ENCODE measurements around the gene UBA1. TPM values are rescaled to one million over a fixed set of nuclear protein-coding genes. Genes with fewer than 3 reads are reported as not detected.
A peak's percentile ranks its signal among the peaks of the same experiment; 100 is the strongest.

UBA1 gene
- total and polyA plus RNA-seq, 2 of the 13 experiments (the other 11 are each of a cell fraction or from before 2014, with no cell fraction given) = 93.3 to 129 TPM

DNA sequence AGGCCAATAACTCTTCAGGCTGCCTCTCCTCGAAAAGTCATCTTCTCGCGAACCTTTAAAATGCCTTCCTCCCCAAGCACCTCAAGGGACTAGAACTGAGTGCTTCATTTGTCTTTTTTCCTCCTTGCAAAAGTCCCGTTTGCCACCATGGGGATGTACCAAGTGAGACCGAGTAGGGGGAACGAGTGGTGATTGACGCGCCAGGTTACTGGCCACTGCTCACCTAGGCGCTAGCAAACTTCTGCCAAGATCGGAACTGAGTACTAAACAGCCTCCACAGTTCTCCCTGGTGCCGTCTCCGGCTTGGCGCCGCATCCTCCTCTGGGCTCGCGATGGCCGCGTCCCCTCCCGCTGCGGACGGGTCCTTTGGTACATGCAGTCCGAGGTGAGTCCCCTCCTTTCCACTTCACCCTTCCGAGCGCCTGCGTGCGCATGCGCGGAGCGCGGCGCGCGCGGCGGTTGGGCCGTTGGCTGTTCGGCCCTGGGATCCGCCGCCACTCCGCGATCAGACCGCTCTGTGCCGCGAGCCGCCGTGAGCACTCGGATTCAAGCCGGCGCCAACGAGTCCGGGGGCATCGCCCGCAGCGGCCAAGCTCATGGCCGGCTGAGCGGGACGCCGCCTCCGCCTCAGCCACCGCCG is 24.8 kb downstream of the UBA1 start, which contains the start of gene CDK16:
TSS of gene CDK16 (plus strand) at position 402 of the 640 bp plus-strand sequence. CDS start 4,877 bp downstream, outside the sequence.
- in situ Hi-C loops (cut with HindIII; ENCODE audit: extremely low pct_ligation_motif_present, low pct_unique_long_range_greater_than_20kb) (no loop called here), intact Hi-C loops (cut with micrococcal nuclease; ENCODE audit: unreplicated experiment) (no loop called here)
- Histone ChIP-seq H3K9me3 (ENCODE audit: low read length) (no peaks in the 10 kb centered on the region), H3K27ac (ENCODE audit: extremely low read length, insufficient read depth, low read length) (peak within 1 kb of the TSS; percentile 89), H3K79me2 (ENCODE audit: insufficient read depth, low read length) (peaks cover 35% of the 10 kb centered on the region), H3K4me1 (ENCODE audit: insufficient read depth, low read length) (peaks cover 36% of the 10 kb centered on the region), H3K4me3 (replicated peaks in 1 of 3; ENCODE audit: insufficient read depth in 1 of 3, low read depth in 2 of 3, low read length in 3 of 3) (peak within 1 kb of the TSS; percentile 59 to 82 (median 81)), H3K4me2 (ENCODE audit: low read depth, low read length) (peak within 1 kb of the TSS; percentile 89), H2AFZ (ENCODE audit: low read length) (no peak within 1 kb of the TSS), H3K36me3 (replicated peaks in 1 of 2; ENCODE audit: control insufficient read depth in 1 of 2, insufficient read depth in 2 of 2, low read length in 2 of 2) (peaks cover 4 to 14% of the 10 kb centered on the region in 2 experiments; a peak in 3 of 5 replicates), H3K27me3 (ENCODE audit: control insufficient read depth in 1 of 2, insufficient read depth in 2 of 2, low read length in 2 of 2) (no peaks in the 10 kb centered on the region), H4K20me1 (ENCODE audit: insufficient read depth, low read length) (peaks cover 24% of the 10 kb centered on the region), H3K9ac (ENCODE audit: insufficient read depth, low read depth, low read length) (peak within 1 kb of the TSS; percentile 93)
- FAIRE-seq (no peak), ATAC-seq (peak; percentile 64), DNase-seq (ENCODE audit: low spot score) (peak; percentile 63)
- whole genome bisulfite sequencing (ENCODE audit: low lambda C conversion rate) = 0% methylated on average over 2 of the region's 61 CpGs
- ChIA-PET CTCF (ENCODE audit: low intra/inter-chr PET ratio, low total read pairs) (no interaction called here), POLR2A (interaction anchor here (0.8 to 6.2 kb wide), 13 partner anchors 10 to 73 kb away, joined by 3 to 69 read pairs (median 6); partner anchors contain the start of genes NDUFB11, RBM10 and USP11)
- TSS peak; percentile 71 for BruUV-seq (replicated peaks)
- TF ChIP-seq ZNF160 (CRISPR knock-in tag; IDR thresholded peaks at IDR 0.05) = no peak
- no peak for TF ChIP-seq NR2C2 (CRISPR knock-in tag; IDR thresholded peaks at IDR 0.05; ENCODE audit: borderline replicate concordance)
- no peak for TF ChIP-seq TOE1 (CRISPR knock-in tag; IDR thresholded peaks at IDR 0.05)
- TF ChIP-seq ZBTB7A (CRISPR knock-in tag; IDR thresholded peaks at IDR 0.05) = no peak
- TF ChIP-seq NFYC (CRISPR knock-in tag; IDR thresholded peaks at IDR 0.05) = no peak
- no peak for TF ChIP-seq LCORL (IDR thresholded peaks at IDR 0.05)
- no peak for TF ChIP-seq LCORL (CRISPR knock-in tag; IDR thresholded peaks at IDR 0.05)
- TF ChIP-seq, protein P1, sequence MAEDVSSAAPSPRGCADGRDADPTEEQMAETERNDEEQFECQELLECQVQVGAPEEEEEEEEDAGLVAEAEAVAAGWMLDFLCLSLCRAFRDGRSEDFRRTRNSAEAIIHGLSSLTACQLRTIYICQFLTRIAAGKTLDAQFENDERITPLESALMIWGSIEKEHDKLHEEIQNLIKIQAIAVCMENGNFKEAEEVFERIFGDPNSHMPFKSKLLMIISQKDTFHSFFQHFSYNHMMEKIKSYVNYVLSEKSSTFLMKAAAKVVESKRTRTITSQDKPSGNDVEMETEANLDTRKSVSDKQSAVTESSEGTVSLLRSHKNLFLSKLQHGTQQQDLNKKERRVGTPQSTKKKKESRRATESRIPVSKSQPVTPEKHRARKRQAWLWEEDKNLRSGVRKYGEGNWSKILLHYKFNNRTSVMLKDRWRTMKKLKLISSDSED (CRISPR knock-in tag; IDR thresholded peaks at IDR 0.05) = no peak
- no peak for TF ChIP-seq ZNF10 (CRISPR knock-in tag; IDR thresholded peaks at IDR 0.05; ENCODE audit: borderline replicate concordance, low read depth)
- no peak for TF ChIP-seq MAFF (IDR thresholded peaks at IDR 0.05; ENCODE audit: low read depth, low read length)
- no peak for TF ChIP-seq ZNF691 (CRISPR knock-in tag; IDR thresholded peaks at IDR 0.05; ENCODE audit: borderline replicate concordance, low read depth)
- no peak for TF ChIP-seq PAWR (CRISPR knock-in tag; IDR thresholded peaks at IDR 0.05; ENCODE audit: borderline replicate concordance)
- no peak for TF ChIP-seq ZNF30 (CRISPR knock-in tag; IDR thresholded peaks at IDR 0.05)
- no peak for TF ChIP-seq ZNF883 (CRISPR knock-in tag; IDR thresholded peaks at IDR 0.05; ENCODE audit: not compliant biosample characterization)
- TF ChIP-seq GZF1 (CRISPR knock-in tag; IDR thresholded peaks at IDR 0.05) = no peak
- TF ChIP-seq, protein P2, sequence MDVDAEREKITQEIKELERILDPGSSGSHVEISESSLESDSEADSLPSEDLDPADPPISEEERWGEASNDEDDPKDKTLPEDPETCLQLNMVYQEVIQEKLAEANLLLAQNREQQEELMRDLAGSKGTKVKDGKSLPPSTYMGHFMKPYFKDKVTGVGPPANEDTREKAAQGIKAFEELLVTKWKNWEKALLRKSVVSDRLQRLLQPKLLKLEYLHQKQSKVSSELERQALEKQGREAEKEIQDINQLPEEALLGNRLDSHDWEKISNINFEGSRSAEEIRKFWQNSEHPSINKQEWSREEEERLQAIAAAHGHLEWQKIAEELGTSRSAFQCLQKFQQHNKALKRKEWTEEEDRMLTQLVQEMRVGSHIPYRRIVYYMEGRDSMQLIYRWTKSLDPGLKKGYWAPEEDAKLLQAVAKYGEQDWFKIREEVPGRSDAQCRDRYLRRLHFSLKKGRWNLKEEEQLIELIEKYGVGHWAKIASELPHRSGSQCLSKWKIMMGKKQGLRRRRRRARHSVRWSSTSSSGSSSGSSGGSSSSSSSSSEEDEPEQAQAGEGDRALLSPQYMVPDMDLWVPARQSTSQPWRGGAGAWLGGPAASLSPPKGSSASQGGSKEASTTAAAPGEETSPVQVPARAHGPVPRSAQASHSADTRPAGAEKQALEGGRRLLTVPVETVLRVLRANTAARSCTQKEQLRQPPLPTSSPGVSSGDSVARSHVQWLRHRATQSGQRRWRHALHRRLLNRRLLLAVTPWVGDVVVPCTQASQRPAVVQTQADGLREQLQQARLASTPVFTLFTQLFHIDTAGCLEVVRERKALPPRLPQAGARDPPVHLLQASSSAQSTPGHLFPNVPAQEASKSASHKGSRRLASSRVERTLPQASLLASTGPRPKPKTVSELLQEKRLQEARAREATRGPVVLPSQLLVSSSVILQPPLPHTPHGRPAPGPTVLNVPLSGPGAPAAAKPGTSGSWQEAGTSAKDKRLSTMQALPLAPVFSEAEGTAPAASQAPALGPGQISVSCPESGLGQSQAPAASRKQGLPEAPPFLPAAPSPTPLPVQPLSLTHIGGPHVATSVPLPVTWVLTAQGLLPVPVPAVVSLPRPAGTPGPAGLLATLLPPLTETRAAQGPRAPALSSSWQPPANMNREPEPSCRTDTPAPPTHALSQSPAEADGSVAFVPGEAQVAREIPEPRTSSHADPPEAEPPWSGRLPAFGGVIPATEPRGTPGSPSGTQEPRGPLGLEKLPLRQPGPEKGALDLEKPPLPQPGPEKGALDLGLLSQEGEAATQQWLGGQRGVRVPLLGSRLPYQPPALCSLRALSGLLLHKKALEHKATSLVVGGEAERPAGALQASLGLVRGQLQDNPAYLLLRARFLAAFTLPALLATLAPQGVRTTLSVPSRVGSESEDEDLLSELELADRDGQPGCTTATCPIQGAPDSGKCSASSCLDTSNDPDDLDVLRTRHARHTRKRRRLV (CRISPR knock-in tag; IDR thresholded peaks at IDR 0.05) = no peak
- TF ChIP-seq ZNF556 (CRISPR knock-in tag; IDR thresholded peaks at IDR 0.05; ENCODE audit: borderline replicate concordance) = no peak
- TF ChIP-seq, protein P3, sequence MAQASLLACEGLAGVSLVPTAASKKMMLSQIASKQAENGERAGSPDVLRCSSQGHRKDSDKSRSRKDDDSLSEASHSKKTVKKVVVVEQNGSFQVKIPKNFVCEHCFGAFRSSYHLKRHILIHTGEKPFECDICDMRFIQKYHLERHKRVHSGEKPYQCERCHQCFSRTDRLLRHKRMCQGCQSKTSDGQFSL (CRISPR knock-in tag; IDR thresholded peaks at IDR 0.05) = no peak
